ENCODE results near the gene NHSL2. TPM values are rescaled to one million over a fixed set of nuclear protein-coding genes. Genes with fewer than 3 reads are reported as not detected.

The NHSL2 gene
- total RNA-seq, 2 experiments from 2014 or later = 0.58 to 0.88 TPM

DNA sequence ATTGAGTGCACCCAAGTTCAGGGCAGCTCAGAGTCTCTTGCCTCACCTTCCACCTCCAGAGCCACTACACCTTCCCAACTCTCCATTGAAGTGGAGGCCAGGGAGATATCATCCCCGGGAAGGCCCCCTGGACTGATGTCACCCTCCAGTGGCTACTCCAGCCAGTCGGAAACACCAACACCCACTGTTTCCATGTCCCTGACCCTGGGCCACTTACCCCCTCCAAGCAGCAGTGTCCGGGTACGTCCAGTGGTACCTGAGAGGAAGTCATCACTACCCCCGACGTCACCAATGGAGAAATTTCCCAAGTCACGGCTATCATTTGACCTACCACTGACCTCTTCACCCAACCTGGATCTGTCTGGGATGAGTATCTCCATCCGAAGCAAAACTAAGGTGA is 228.9 kb downstream of the NHSL2 start:
- intact Hi-C loops (cut with micrococcal nuclease) = no loop called here
- Mint-ChIP-seq H3K27ac (no peak overlapping the region), H3K4me1 (ENCODE audit: low read depth) (peaks cover 23% of the 10 kb centered on the region), H3K36me3 (ENCODE audit: low read depth) (no peaks in the 10 kb centered on the region), H3K27me3 (peaks cover 4% of the 10 kb centered on the region), H3K9me3 (no peaks in the 10 kb centered on the region), H3K4me3 (no peak overlapping the region)
- TF ChIP-seq, protein P1, sequence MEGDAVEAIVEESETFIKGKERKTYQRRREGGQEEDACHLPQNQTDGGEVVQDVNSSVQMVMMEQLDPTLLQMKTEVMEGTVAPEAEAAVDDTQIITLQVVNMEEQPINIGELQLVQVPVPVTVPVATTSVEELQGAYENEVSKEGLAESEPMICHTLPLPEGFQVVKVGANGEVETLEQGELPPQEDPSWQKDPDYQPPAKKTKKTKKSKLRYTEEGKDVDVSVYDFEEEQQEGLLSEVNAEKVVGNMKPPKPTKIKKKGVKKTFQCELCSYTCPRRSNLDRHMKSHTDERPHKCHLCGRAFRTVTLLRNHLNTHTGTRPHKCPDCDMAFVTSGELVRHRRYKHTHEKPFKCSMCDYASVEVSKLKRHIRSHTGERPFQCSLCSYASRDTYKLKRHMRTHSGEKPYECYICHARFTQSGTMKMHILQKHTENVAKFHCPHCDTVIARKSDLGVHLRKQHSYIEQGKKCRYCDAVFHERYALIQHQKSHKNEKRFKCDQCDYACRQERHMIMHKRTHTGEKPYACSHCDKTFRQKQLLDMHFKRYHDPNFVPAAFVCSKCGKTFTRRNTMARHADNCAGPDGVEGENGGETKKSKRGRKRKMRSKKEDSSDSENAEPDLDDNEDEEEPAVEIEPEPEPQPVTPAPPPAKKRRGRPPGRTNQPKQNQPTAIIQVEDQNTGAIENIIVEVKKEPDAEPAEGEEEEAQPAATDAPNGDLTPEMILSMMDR (IDR thresholded peaks at IDR 0.05) = no peak
- ATAC-seq (no peak), DNase-seq (no peak)
- ChIA-PET POLR2A (no interaction called here), CTCF (interaction anchor here (1.2 kb wide), 1 partner anchor 13 kb away, joined by 4 read pairs; no protein-coding TSS in a partner anchor)

DNA sequence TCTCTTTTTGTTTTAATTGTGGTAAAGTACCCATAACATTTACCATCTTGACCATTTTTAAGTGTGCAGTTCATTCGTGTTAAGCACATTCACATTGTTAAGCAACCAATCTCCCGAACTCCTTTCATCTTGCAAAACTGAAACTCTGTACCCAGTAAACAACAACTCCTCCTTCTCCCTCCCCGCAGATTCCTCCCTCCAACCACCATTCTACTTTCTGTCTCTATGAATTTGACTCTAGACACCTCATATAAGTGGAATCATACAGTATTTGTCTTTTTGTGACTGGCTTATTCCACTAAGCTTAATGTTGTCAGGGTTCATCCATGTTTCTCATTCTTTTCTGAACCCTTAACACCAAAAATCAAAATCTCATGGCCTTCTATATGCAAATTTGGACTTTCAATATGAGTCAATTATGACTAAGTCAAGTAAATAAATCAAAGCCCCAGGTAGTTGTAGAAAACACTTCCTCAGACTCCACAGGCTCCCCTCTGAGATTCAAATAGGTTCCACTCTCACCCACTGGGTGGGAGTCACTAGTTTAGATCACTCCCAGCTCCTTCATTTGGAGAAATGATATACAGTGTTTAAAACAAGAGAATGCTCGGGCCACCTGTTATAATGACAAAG is 230.8 kb downstream of the NHSL2 start:
- intact Hi-C loops (cut with micrococcal nuclease) = no loop called here
- CTCF ChIA-PET = interaction anchor here (1.3 kb wide), 1 partner anchor 123 kb away, joined by 3 read pairs; no protein-coding TSS in a partner anchor
- POLR2A ChIA-PET = no interaction called here
- Mint-ChIP-seq H3K4me1 (ENCODE audit: low read depth) (peaks cover 27% of the 10 kb centered on the region), H3K4me3 (no peak overlapping the region), H3K36me3 (ENCODE audit: low read depth) (no peaks in the 10 kb centered on the region), H3K27me3 (peaks cover 4% of the 10 kb centered on the region), H3K27ac (no peak overlapping the region), H3K9me3 (no peaks in the 10 kb centered on the region)
- ATAC-seq (peak; percentile 34), DNase-seq (no peak)
- TF ChIP-seq, protein P1 (IDR thresholded peaks at IDR 0.05) = no peak

DNA sequence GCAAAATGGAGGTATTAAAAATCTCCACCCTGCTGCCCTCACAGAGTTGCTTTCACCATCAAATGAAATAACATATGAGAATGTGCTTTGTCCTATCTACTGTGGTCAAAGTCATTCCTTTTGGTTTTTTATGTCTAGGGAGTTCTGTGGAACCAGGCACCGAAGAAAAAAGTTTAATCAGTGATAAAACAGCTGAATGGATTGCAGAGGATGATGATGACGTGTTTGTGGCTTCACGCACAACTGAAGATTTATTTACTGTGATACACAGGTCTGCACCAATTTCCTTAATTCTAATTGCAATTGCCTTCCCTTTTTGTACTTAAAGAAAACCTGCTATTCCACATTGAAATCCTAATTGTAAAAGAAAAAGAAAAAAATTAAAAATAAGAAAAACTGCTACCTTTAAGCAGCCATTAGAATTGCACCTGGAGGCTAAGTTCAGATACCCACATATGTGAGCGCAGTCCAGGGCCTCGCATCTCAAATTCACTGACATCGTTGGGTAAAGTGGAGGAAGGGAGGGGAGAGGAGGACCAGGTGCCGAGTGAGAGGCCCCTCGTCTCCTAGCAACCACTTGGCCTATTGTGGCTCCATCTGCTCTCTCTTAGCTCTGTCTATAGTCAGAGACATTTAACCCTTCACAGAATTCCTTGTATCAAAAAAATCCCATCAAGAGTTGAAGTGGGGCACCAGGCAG is 231.6 kb downstream of the NHSL2 start:
- POLR2A ChIA-PET = no interaction called here
- CTCF ChIA-PET = interaction anchor here (1.3 kb wide), 1 partner anchor 124 kb away, joined by 3 read pairs; no protein-coding TSS in a partner anchor
- DNase-seq = no peak
- TF ChIP-seq, protein P1 (IDR thresholded peaks at IDR 0.05) = no peak
- intact Hi-C loops (cut with micrococcal nuclease) = no loop called here
- no peak overlapping the region for H3K27ac Mint-ChIP-seq
- no peaks in the 10 kb centered on the region for H3K36me3 Mint-ChIP-seq (ENCODE audit: low read depth)
- H3K27me3 Mint-ChIP-seq = peaks cover 4% of the 10 kb centered on the region
- H3K4me1 Mint-ChIP-seq (ENCODE audit: low read depth) = peaks cover 27% of the 10 kb centered on the region
- H3K4me3 Mint-ChIP-seq = no peak overlapping the region
- ATAC-seq = no peak
- no peaks in the 10 kb centered on the region for H3K9me3 Mint-ChIP-seq

DNA sequence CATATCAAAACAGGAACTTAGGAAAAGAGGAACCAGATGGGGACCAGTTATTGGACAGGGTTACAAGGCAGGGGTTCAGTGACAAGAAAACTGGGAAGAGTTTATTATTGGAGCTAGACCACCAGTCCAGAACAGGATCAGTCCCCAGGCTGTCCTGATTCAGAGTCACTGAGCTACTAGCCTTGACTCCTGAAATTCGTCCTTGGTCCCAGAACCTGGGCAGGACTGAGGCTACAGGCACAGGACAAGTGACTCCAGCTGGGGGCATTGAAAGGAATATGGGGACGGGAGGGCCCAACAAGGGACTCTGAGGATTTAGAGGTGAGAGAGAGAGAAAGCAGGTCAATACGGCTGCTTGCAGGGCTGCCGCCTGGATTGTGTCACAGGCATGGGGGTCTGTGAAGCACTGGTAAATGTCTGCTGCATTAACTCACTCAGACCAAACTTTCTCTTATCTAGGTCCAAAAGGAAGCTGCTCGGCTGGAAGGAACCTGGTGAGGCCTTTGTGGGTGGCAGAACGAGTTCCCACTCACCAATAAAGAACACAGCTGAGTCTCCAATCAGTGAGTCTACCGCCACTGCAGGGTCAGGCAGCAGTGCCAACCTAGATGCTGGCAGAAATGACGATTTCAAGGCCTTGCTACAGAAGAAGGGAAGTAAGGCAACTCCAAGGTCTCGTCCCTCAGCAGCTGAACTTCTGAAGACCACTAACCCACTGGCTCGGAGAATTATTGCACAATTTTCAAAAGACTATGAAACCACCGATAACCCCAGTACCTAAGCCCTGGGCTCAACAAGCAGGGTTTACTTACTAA is 232.4 kb downstream of the NHSL2 start:
- TF ChIP-seq, protein P1 (IDR thresholded peaks at IDR 0.05) = no peak
- H3K27me3 Mint-ChIP-seq = peaks cover 4% of the 10 kb centered on the region
- no peak overlapping the region for H3K4me3 Mint-ChIP-seq
- intact Hi-C loops (cut with micrococcal nuclease) = no loop called here
- H3K9me3 Mint-ChIP-seq = no peaks in the 10 kb centered on the region
- ChIA-PET POLR2A (interaction anchor here (1.5 kb wide), 1 partner anchor 122 kb away, joined by 4 read pairs; no protein-coding TSS in a partner anchor), CTCF (no interaction called here)
- ATAC-seq (no peak), DNase-seq (no peak)
- no peaks in the 10 kb centered on the region for H3K36me3 Mint-ChIP-seq (ENCODE audit: low read depth)
- H3K27ac Mint-ChIP-seq = no peak overlapping the region
- peaks cover 27% of the 10 kb centered on the region for H3K4me1 Mint-ChIP-seq (ENCODE audit: low read depth)
